ENCODE results near the gene CDH8.

Gene CDH8

GRCh38 chr16:61659936-61660335 lies 376.3 kb downstream of the CDH8 start:
- no peaks in the 10 kb centered on the region for H3K4me1 ChIP-seq (ENCODE audit: control insufficient read depth, low read length)

GRCh38 chr16:61654962-61655361 lies 381.3 kb downstream of the CDH8 start:
- Histone ChIP-seq H4K20me1 (ENCODE audit: control insufficient read depth, insufficient read depth, low read depth, low read length) (no peaks in the 10 kb centered on the region), H3K27me3 (ENCODE audit: control insufficient read depth, low read length) (no peaks in the 10 kb centered on the region), H3K4me2 (ENCODE audit: low read length) (no peak overlapping the region), H3K79me2 (ENCODE audit: control insufficient read depth, low read length) (no peaks in the 10 kb centered on the region), H3K27ac (ENCODE audit: low read depth, low read length) (no peak overlapping the region), H3K9me2 (replicated peaks; ENCODE audit: control insufficient read depth, low read length) (no peaks in the 10 kb centered on the region), H3K9me3 (ENCODE audit: control insufficient read depth, insufficient read depth, low read length) (no peaks in the 10 kb centered on the region; the same call in 1 of the 2 replicates), H3K4me1 (ENCODE audit: control insufficient read depth, low read length) (no peaks in the 10 kb centered on the region), H3F3A (ENCODE audit: control insufficient read depth, insufficient read depth) (no peaks in the 10 kb centered on the region), H3K4me3 (ENCODE audit: low read length) (no peak overlapping the region), H3K36me3 (ENCODE audit: control insufficient read depth, low read length) (no peaks in the 10 kb centered on the region)
- TF ChIP-seq CTCF (IDR thresholded peaks at IDR 0.05; ENCODE audit: low read depth, low read length, poor library complexity, severe bottlenecking): no peak
- no peak for TF ChIP-seq EZH2phosphoT487 (IDR thresholded peaks at IDR 0.05; ENCODE audit: borderline replicate concordance, low read length)

More at GRCh38 chr16:61659936-61660335, 376.3 kb downstream of the CDH8 start:
- Histone ChIP-seq H3K27ac (ENCODE audit: low read depth, low read length) (no peak overlapping the region), H3F3A (ENCODE audit: control insufficient read depth, insufficient read depth) (no peaks in the 10 kb centered on the region), H3K9me2 (replicated peaks; ENCODE audit: control insufficient read depth, low read length) (no peaks in the 10 kb centered on the region), H3K79me2 (ENCODE audit: control insufficient read depth, low read length) (no peaks in the 10 kb centered on the region), H3K4me2 (ENCODE audit: low read length) (no peak overlapping the region), H4K20me1 (ENCODE audit: control insufficient read depth, insufficient read depth, low read depth, low read length) (no peaks in the 10 kb centered on the region), H3K36me3 (ENCODE audit: control insufficient read depth, low read length) (no peaks in the 10 kb centered on the region), H3K27me3 (ENCODE audit: control insufficient read depth, low read length) (no peaks in the 10 kb centered on the region), H3K4me3 (ENCODE audit: low read length) (no peak overlapping the region), H3K9me3 (ENCODE audit: control insufficient read depth, insufficient read depth, low read length) (no peaks in the 10 kb centered on the region)
- no peak for TF ChIP-seq CTCF (IDR thresholded peaks at IDR 0.05; ENCODE audit: low read depth, low read length, poor library complexity, severe bottlenecking)
- no peak for TF ChIP-seq EZH2phosphoT487 (IDR thresholded peaks at IDR 0.05; ENCODE audit: borderline replicate concordance, low read length)

GRCh38 chr16:61653544-61653943 lies 382.7 kb downstream of the CDH8 start:
- no peak overlapping the region for H3K4me2 ChIP-seq (ENCODE audit: low read length)
- H3K36me3 ChIP-seq (ENCODE audit: control insufficient read depth, low read length): no peaks in the 10 kb centered on the region
- H3K4me1 ChIP-seq (ENCODE audit: control insufficient read depth, low read length): no peaks in the 10 kb centered on the region
- no peaks in the 10 kb centered on the region for H4K20me1 ChIP-seq (ENCODE audit: control insufficient read depth, insufficient read depth, low read depth, low read length)
- H3K9me3 ChIP-seq (ENCODE audit: control insufficient read depth, insufficient read depth, low read length): no peaks in the 10 kb centered on the region; the same call in 1 of the 2 replicates
- H3K79me2 ChIP-seq (ENCODE audit: control insufficient read depth, low read length): no peaks in the 10 kb centered on the region
- H3K27ac ChIP-seq (ENCODE audit: low read depth, low read length): no peak overlapping the region
- TF ChIP-seq EZH2phosphoT487 (IDR thresholded peaks at IDR 0.05; ENCODE audit: borderline replicate concordance, low read length): no peak
- TF ChIP-seq CTCF (IDR thresholded peaks at IDR 0.05; ENCODE audit: low read depth, low read length, poor library complexity, severe bottlenecking): no peak
- H3F3A ChIP-seq (ENCODE audit: control insufficient read depth, insufficient read depth): no peaks in the 10 kb centered on the region
- H3K9me2 ChIP-seq (replicated peaks; ENCODE audit: control insufficient read depth, low read length): no peaks in the 10 kb centered on the region
- H3K27me3 ChIP-seq (ENCODE audit: control insufficient read depth, low read length): no peaks in the 10 kb centered on the region
- no peak overlapping the region for H3K4me3 ChIP-seq (ENCODE audit: low read length)

Data from DOHH2 (cell line).